NT2/D1 (cell line): ENCODE measurements around the gene DAW1.

ENCODE experiments used
- SUZ12 ChIP-seq: IDR thresholded peaks from 2 replicates; pipeline ENCODE4 v1.6.1; 2011; ENCODE audit not compliant: insufficient read length, insufficient read depth; ENCODE audit errors: extremely low read depth
- YY1 ChIP-seq: IDR thresholded peaks from 2 replicates; pipeline ENCODE4 v1.6.1; 2011; ENCODE audit not compliant: insufficient read length, insufficient read depth

GRCh38 chr2:227848586-227848985 is 22.8 kb upstream of the DAW1 start:
- TF ChIP-seq YY1: no peak
- TF ChIP-seq SUZ12: no peak
